KOPT-K1 (cell line): ENCODE results near the gene PKP3.
"Not testable (repeated sequence)": the region's sequence is repeated elsewhere in the genome, so short reads cannot be mapped to it uniquely, and the experiment has no call there.

Experiments used
- H3K27ac ChIP-seq: fragments of 200-600 bp; sonication (generic); 2 replicates; pipeline ENCODE4 v1.5.1; 2016; ENCODE audit warnings: antibody characterized with exemption, mild to moderate bottlenecking, low read depth, low read length; ENCODE audit not compliant: poor library complexity, severe bottlenecking
- H3K36me3 ChIP-seq: fragments of 200-600 bp; sonication (generic); 2 replicates; pipeline ENCODE4 v1.5.1; 2017; ENCODE audit warnings: antibody characterized with exemption, mild to moderate bottlenecking, low read length, moderate library complexity; ENCODE audit not compliant: insufficient read depth
- H3K9me3 ChIP-seq: fragments of 200-600 bp; sonication (generic); 2 replicates; pipeline ENCODE4 v1.5.1; 2017; ENCODE audit warnings: antibody characterized with exemption, low read length, mild to moderate bottlenecking; ENCODE audit not compliant: insufficient read depth, poor library complexity, severe bottlenecking

The PKP3 gene

GRCh38 chr11:359181-359714 is 34.8 kb upstream of the PKP3 start:
- Histone ChIP-seq H3K9me3 (no peaks in the 10 kb centered on the region), H3K27ac (no peak overlapping the region), H3K36me3 (no peaks in the 10 kb centered on the region)

DNA sequence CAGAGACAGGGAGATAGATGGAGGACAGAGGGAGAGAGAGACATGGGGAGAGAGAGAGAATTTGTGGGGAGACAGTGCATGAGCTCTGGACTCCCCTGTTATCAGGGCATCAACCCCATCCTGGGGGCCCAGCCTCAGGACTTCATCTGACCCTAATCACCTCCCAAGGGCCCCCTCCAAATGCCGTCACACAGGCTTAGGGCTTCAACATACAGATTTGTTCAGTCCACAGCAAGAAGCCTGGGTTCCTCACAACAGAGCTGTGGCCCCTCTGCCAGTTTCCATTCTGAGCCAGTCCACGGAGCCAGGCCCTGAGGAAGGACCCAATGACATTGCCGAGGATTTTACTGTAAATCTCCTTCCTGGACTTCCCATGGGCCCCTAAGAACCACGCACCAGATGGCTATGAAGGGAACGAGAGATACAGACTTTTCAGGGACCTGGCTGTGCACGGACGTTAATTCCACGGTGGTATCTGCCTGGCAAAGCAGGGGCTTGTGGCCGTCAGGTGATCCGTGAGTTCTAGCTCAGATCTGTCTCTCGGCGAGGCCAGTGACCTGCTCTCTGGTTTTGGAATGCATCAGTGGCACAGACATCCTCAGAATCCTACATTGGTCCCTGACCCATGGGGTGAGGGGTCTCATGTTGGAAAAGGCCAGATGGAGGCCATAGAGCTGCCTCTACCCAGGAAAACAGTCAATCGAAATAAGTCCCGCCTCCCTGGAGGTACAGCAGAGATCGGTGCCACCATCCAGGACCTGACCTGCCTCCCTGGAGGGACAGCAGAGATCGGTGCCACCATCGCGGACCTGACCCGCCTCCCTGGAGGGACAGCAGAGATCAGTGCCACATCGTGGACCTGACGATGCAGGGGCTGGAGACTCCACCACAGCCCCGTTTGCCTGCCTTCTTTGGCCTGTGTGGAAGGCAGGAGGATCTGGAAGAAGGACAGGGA is 33.4 kb upstream of the PKP3 start:
- no peaks in the 10 kb centered on the region for H3K36me3 ChIP-seq
- no peak overlapping the region for H3K27ac ChIP-seq
- H3K9me3 ChIP-seq: no peaks in the 10 kb centered on the region

- no peaks in the 10 kb centered on the region for H3K36me3 ChIP-seq
- H3K9me3 ChIP-seq: no peaks in the 10 kb centered on the region
- no peak overlapping the region for H3K27ac ChIP-seq
Measured at GRCh38 chr11:362642-363442, 31.2 kb upstream of the PKP3 start.

DNA sequence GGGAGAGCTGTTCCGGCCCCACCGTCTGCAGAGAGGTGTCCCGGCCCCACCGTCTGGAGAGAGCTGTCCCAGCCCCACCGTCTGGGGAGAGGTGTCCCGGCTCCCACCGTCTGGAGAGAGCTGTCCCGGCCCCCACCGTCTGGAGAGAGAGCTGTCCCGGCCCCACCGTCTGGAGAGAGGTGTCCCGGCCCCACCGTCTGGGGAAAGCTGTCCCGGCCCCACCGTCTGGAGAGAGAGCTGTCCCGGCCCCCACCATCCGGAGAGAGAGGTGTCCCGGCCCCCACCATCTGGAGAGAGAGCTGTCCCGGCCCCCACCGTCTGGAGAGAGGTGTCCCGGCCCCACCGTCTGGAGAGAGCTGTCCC is 30.6 kb upstream of the PKP3 start:
- H3K9me3 ChIP-seq, H3K27ac ChIP-seq, H3K36me3 ChIP-seq: not testable (repeated sequence)

DNA sequence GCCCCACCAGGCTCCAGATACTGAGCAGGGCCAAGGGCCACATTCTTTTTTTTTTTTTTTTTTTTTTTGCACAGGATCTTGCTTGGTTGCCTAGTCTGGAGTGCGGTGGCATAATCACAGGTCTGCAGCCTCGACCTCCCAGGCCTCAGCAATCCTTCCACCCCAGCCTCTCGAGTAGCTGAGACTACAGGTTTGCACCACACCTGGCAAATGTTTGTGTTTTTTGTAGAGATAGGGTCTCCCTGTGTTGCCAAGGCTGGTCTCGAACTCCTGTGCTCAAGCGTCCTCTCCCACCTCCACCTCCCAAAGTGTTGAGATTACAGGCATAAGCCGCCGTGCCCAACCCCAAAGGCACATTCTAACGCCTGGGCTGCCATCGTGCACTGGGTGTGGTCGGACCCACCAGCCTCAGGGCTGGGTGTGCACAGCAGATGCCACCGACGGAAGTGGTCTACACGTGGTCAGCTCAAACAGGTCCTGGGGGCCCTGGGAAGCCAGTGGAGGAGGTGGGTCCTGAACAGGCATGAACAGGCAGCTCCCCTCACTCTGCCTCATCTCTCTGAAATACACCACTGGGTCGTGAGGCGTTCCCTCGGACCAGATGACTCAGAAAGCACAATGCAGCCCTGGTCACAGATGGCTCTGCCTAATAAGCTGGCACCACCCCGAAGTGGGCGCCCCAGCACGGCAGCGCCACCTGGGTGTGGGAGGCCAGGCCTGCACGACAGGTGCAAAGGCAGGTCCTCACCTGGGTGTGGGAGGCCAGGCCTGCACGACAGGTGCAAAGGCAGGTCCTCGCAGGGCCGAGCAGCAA is 29.9 kb upstream of the PKP3 start:
- H3K27ac ChIP-seq: no peak overlapping the region
- H3K9me3 ChIP-seq: no peaks in the 10 kb centered on the region
- no peaks in the 10 kb centered on the region for H3K36me3 ChIP-seq

DNA sequence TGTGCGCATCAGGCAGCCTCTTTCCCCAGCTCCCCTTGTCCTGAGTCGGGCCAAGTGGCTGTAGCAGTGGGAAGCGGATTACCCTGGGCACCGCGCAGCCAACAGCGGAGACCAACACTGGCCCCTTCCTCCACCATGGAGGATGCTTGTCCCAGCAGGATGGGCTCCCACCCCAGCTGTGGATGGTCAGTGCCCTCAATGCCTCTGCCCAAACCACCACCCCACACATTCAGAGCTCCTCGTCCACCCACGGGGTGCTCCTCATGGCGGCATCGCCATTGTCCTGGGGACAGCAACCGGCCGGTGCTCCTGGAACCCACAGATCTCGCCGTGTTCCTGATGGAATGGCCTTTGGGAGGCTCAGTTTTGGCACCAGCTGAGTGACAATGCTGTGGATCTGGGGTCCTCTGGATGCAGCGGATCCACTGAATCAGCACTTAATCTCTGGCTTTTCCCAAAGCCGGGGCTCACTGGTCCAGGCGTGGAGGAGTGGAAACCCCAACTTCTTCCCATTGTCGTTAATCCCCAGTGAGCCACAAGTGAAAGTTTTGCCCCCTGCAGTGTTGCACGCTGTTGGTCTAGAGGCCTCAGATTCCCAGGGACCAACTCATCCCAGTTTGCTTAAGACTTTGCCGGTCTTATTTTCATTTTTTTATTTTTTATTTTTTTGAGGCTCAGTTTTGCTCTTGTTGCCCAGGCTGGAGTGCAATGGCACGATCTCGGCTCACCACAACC is 28.9 kb upstream of the PKP3 start:
- H3K27ac ChIP-seq: no peak overlapping the region
- H3K36me3 ChIP-seq: no peaks in the 10 kb centered on the region
- no peaks in the 10 kb centered on the region for H3K9me3 ChIP-seq

DNA sequence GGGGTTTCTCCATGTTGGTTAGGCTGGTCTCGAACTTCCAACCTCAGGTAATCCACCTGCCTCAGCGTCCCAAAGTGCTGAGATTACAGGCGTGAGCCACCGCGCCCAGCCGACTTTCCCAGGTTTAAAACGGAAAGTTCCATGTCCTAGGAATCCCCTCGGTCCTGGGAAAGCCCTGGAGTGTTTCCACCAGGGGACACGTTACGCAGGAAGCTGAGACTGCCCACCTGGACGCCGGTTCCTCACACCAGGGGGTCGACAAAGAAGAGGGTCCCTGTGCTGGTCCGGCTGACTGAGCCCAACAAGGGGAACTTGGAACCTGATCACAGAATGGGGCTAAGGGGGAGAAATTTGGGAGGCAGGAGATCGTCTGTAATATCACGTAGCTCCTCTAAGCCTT is 28.2 kb upstream of the PKP3 start:
- H3K9me3 ChIP-seq: no peaks in the 10 kb centered on the region
- H3K36me3 ChIP-seq: no peaks in the 10 kb centered on the region
- H3K27ac ChIP-seq: no peak overlapping the region

DNA sequence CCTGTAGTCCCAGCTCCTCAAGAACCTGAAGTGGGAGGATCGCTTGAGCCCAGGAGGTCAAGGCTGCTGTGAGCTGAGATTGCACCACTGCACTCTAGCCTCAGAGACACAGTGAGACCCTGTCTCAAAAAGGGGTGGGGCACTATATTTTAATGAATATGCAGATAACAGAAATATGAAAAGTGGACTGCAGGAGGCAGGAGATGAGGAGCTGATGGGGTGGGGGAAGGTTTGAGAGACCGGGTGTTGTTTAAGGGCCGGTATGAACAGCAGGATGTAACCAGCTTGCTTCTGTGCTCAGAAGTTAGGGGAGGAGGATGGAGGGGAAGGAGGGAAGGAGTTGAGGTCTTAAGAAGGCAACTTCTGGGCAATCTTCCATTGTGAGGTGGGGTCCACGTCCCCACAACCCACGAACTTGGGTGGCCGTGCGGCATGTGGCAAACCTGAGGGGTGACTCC is 26.0 kb upstream of the PKP3 start:
- H3K27ac ChIP-seq: no peak overlapping the region

GRCh38 chr11:368414-369335 is 25.3 kb upstream of the PKP3 start:
- H3K9me3 ChIP-seq: no peaks in the 10 kb centered on the region
- H3K27ac ChIP-seq: no peak overlapping the region
- no peaks in the 10 kb centered on the region for H3K36me3 ChIP-seq

More for the DNA sequence above, 26.0 kb upstream of the PKP3 start:
- no peaks in the 10 kb centered on the region for H3K9me3 ChIP-seq
- no peaks in the 10 kb centered on the region for H3K36me3 ChIP-seq

DNA sequence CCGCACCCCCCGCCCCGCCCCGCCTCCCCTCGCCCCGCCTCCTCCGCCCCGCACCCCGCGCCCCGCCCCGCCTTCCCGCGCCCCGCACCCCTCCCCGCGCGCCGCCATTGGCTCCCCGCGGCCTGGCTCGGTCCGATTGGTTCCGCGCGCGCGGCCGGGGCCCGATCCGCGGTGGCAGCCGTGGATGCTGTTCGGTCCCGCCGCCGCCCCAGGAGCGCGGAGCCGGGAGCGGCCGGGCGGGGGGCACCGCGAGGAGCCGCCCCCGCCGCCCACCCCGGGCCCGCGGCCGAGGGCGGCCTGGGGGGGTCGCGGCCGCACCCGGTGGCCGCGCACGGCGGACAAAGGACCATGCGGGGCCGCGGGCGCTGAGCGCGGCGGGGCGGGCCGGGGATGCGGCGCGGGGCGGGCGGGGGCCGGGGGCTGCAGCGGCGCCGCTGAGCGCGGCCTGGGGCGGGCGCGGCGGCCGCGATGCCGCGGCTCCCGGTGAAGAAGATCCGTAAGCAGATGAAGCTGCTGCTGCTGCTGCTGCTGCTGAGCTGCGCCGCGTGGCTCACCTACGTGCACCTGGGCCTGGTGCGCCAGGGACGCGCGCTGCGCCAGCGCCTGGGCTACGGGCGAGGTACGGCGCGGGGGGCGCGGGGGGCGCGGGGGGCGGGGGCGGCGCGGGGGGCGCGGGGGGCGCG is 24.5 kb upstream of the PKP3 start, which contains the start of gene B4GALNT4:
TSS of gene B4GALNT4 (plus strand) at position 164 of the 683 bp plus-strand sequence. CDS start at position 469, 305 bp downstream.
- no peaks in the 10 kb centered on the region for H3K9me3 ChIP-seq
- no peaks in the 10 kb centered on the region for H3K36me3 ChIP-seq
- H3K27ac ChIP-seq: no peak within 1 kb of the TSS

- no peaks in the 10 kb centered on the region for H3K36me3 ChIP-seq
- H3K27ac ChIP-seq: no peak overlapping the region
- H3K9me3 ChIP-seq: no peaks in the 10 kb centered on the region
Measured at GRCh38 chr11:370070-370941, 23.7 kb upstream of the PKP3 start.

GRCh38 chr11:371051-371450 is 23.0 kb upstream of the PKP3 start:
- Histone ChIP-seq H3K36me3 (no peaks in the 10 kb centered on the region), H3K9me3 (no peaks in the 10 kb centered on the region), H3K27ac (no peak overlapping the region)
